ENCODE results near the gene EMCN.

Gene EMCN

GRCh38 chr4:100483796-100484195, 34.0 kb downstream of the EMCN start:
- no peaks in the 10 kb centered on the region for H3K79me2 ChIP-seq (ENCODE audit: insufficient read depth, low read length)
- no peaks in the 10 kb centered on the region for H3K9me3 ChIP-seq (ENCODE audit: insufficient read depth, low read length)
- H3K9me2 ChIP-seq (replicated peaks; ENCODE audit: insufficient read depth, low read length) = no peaks in the 10 kb centered on the region
- H3K4me2 ChIP-seq (ENCODE audit: low read depth, low read length, poor library complexity, severe bottlenecking) = no peak overlapping the region
- no peak overlapping the region for H3K9ac ChIP-seq (ENCODE audit: low read length)
- H3F3A ChIP-seq (ENCODE audit: insufficient read depth) = no peaks in the 10 kb centered on the region
- H4K20me1 ChIP-seq (ENCODE audit: low read depth, low read length) = no peaks in the 10 kb centered on the region
- no peak overlapping the region for H3K4me3 ChIP-seq (ENCODE audit: insufficient read depth, low read length, poor library complexity, severe bottlenecking)
- TF ChIP-seq, protein P1, sequence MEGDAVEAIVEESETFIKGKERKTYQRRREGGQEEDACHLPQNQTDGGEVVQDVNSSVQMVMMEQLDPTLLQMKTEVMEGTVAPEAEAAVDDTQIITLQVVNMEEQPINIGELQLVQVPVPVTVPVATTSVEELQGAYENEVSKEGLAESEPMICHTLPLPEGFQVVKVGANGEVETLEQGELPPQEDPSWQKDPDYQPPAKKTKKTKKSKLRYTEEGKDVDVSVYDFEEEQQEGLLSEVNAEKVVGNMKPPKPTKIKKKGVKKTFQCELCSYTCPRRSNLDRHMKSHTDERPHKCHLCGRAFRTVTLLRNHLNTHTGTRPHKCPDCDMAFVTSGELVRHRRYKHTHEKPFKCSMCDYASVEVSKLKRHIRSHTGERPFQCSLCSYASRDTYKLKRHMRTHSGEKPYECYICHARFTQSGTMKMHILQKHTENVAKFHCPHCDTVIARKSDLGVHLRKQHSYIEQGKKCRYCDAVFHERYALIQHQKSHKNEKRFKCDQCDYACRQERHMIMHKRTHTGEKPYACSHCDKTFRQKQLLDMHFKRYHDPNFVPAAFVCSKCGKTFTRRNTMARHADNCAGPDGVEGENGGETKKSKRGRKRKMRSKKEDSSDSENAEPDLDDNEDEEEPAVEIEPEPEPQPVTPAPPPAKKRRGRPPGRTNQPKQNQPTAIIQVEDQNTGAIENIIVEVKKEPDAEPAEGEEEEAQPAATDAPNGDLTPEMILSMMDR (IDR thresholded peaks at IDR 0.05; ENCODE audit: insufficient read depth, low read length, poor library complexity, severe bottlenecking) = no peak
- TF ChIP-seq EZH2phosphoT487 (conservative IDR thresholded peaks at IDR 0.05; ENCODE audit: low read length) = no peak
- no peaks in the 10 kb centered on the region for H3K27me3 ChIP-seq (ENCODE audit: low read length)
- H2AFZ ChIP-seq (ENCODE audit: low read depth, low read length, severe bottlenecking) = no peak overlapping the region
- H3K27ac ChIP-seq (ENCODE audit: low read depth, low read length) = no peak overlapping the region
- no peaks in the 10 kb centered on the region for H3K36me3 ChIP-seq (ENCODE audit: low read length)

- no peaks in the 10 kb centered on the region for H3F3A ChIP-seq (ENCODE audit: insufficient read depth)
- TF ChIP-seq EZH2phosphoT487 (conservative IDR thresholded peaks at IDR 0.05; ENCODE audit: low read length) = no peak
- TF ChIP-seq, protein P1 (IDR thresholded peaks at IDR 0.05; ENCODE audit: insufficient read depth, low read length, poor library complexity, severe bottlenecking) = no peak
- H3K9me2 ChIP-seq (replicated peaks; ENCODE audit: insufficient read depth, low read length) = no peaks in the 10 kb centered on the region
- H3K4me3 ChIP-seq (ENCODE audit: insufficient read depth, low read length, poor library complexity, severe bottlenecking) = no peak overlapping the region
- H3K27me3 ChIP-seq (ENCODE audit: low read length) = no peaks in the 10 kb centered on the region
- H3K9ac ChIP-seq (ENCODE audit: low read length) = no peak overlapping the region
- no peak overlapping the region for H3K4me2 ChIP-seq (ENCODE audit: low read depth, low read length, poor library complexity, severe bottlenecking)
- no peaks in the 10 kb centered on the region for H3K36me3 ChIP-seq (ENCODE audit: low read length)
- no peak overlapping the region for H2AFZ ChIP-seq (ENCODE audit: low read depth, low read length, severe bottlenecking)
- no peak overlapping the region for H3K27ac ChIP-seq (ENCODE audit: low read depth, low read length)
- no peaks in the 10 kb centered on the region for H3K79me2 ChIP-seq (ENCODE audit: insufficient read depth, low read length)
- no peaks in the 10 kb centered on the region for H4K20me1 ChIP-seq (ENCODE audit: low read depth, low read length)
- H3K9me3 ChIP-seq (ENCODE audit: insufficient read depth, low read length) = no peaks in the 10 kb centered on the region
These were observed 37.9 kb downstream of the EMCN start for GRCh38 chr4:100479971-100480370.

GRCh38 chr4:100469555-100469954, 48.3 kb downstream of the EMCN start:
- H3K9me2 ChIP-seq (replicated peaks; ENCODE audit: insufficient read depth, low read length) = no peaks in the 10 kb centered on the region
- no peak overlapping the region for H3K9ac ChIP-seq (ENCODE audit: low read length)
- no peaks in the 10 kb centered on the region for H3K27me3 ChIP-seq (ENCODE audit: low read length)
- no peaks in the 10 kb centered on the region for H3K9me3 ChIP-seq (ENCODE audit: insufficient read depth, low read length)
- H3K27ac ChIP-seq (ENCODE audit: low read depth, low read length) = no peak overlapping the region
- H3F3A ChIP-seq (ENCODE audit: insufficient read depth) = no peaks in the 10 kb centered on the region
- H3K79me2 ChIP-seq (ENCODE audit: insufficient read depth, low read length) = no peaks in the 10 kb centered on the region
- TF ChIP-seq, protein P1 (IDR thresholded peaks at IDR 0.05; ENCODE audit: insufficient read depth, low read length, poor library complexity, severe bottlenecking) = no peak
- no peak for TF ChIP-seq EZH2phosphoT487 (conservative IDR thresholded peaks at IDR 0.05; ENCODE audit: low read length)
- no peaks in the 10 kb centered on the region for H3K36me3 ChIP-seq (ENCODE audit: low read length)
- no peak overlapping the region for H3K4me3 ChIP-seq (ENCODE audit: insufficient read depth, low read length, poor library complexity, severe bottlenecking)
- H3K4me2 ChIP-seq (ENCODE audit: low read depth, low read length, poor library complexity, severe bottlenecking) = no peak overlapping the region
- no peak overlapping the region for H2AFZ ChIP-seq (ENCODE audit: low read depth, low read length, severe bottlenecking)
- H4K20me1 ChIP-seq (ENCODE audit: low read depth, low read length) = no peaks in the 10 kb centered on the region

All from SU-DHL-6 (cell line).